Measurements from ENCODE around the gene DGKH.

DGKH gene, protein sequence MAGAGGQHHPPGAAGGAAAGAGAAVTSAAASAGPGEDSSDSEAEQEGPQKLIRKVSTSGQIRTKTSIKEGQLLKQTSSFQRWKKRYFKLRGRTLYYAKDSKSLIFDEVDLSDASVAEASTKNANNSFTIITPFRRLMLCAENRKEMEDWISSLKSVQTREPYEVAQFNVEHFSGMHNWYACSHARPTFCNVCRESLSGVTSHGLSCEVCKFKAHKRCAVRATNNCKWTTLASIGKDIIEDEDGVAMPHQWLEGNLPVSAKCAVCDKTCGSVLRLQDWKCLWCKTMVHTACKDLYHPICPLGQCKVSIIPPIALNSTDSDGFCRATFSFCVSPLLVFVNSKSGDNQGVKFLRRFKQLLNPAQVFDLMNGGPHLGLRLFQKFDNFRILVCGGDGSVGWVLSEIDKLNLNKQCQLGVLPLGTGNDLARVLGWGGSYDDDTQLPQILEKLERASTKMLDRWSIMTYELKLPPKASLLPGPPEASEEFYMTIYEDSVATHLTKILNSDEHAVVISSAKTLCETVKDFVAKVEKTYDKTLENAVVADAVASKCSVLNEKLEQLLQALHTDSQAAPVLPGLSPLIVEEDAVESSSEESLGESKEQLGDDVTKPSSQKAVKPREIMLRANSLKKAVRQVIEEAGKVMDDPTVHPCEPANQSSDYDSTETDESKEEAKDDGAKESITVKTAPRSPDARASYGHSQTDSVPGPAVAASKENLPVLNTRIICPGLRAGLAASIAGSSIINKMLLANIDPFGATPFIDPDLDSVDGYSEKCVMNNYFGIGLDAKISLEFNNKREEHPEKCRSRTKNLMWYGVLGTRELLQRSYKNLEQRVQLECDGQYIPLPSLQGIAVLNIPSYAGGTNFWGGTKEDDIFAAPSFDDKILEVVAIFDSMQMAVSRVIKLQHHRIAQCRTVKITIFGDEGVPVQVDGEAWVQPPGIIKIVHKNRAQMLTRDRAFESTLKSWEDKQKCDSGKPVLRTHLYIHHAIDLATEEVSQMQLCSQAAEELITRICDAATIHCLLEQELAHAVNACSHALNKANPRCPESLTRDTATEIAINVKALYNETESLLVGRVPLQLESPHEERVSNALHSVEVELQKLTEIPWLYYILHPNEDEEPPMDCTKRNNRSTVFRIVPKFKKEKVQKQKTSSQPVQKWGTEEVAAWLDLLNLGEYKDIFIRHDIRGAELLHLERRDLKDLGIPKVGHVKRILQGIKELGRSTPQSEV

DNA sequence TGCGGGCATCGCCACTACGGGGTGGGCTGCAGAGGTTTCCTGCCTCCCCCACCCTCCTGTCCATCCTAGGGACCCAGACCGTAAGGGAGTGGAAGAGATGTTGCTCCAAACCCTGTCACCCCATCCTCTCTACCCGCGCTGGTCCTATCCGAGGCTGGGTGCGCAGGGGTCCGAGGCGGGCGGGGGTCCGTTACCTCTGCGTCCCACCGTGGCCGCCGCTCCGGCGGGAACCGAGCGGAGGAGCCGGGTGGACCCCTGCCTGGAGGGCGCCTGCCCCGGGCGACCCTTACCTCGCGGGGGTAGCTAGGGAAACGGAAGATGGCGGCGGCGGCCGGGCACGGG is at the start of gene DGKH:
DGKH (plus strand) TSS at position 307 of the 342 bp plus-strand sequence. CDS start 126 bp downstream, outside the sequence.
- DNase-seq, result no peak

DNA sequence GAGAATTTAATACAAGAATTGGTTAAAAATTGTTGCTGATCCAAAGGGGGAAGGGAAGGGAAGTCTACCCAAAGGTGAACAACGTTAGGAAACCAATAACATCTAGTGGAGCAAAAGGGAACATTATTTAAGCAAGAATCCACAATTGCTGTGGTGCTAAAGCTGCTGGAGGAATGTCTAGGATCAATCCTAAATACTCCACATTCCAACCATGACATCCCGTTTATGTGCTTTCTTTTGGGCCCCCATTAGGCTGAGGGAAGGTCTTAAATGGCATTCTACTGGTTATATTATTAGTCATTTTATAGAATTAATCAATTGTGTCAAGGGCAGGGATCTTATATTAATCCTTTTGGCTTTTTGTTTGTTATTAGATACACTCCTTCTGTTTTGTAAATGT is 47.6 kb upstream of the DGKH start:
- no peak for DNase-seq

DNA sequence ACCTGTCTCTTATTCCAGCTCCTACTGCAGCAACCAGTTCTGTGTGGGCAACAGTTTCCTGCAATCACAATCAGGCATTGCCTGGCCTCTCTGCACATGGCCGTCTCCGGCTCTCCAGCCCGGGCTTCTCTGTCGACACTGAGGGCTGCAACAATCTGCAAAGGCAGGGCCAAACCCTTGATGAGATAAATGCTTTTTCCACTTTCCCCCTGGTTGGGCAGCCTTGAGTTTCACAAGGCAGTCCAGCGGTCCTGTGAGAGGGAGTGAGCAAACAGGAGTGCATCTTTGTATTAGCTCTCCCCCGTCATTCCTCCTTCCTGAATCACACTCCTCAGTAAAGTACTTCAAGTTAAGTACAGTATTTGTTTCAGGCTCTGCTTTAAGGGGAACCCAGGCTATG is 46.9 kb upstream of the DGKH start:
- no peak for DNase-seq

DNA sequence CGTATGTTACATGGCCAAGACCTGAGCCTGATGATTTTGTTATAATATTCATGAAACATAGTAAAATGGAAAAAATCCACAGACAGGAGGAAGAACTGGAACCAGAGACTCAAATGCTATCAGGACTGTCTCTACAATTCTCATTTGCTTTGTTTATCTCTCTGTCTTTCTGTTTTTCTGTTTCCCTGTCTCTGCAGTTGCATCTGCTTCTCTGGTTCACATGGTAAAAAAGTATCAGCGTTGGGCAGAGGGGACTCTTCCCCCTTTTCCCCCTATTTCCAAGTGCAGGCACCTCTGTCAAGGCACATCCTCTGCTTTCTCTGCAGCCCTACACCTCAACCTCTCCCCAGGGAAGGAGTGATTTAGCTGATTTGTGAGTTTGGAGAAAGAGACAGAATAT is 46.4 kb upstream of the DGKH start:
- DNase-seq, result no peak

DNA sequence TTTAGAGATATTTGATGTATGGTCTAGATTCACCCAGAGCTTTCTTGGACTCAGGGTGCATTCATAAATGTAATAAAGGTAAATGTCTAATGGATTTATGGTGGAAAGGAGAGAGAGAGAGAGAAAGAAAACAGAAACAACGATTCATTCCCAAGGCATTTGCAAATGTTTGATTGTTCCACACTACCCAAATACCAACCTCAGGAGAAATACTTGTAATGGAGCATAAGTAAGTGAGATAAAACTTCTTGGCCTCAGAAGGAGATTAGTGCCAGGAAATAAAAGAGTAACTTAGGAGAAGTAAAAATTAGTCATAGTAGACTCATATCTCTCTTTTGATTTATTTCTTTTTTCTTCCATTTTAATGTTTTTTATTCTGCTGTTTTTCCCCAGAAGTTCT is 40.6 kb upstream of the DGKH start:
- DNase-seq, result no peak

DNA sequence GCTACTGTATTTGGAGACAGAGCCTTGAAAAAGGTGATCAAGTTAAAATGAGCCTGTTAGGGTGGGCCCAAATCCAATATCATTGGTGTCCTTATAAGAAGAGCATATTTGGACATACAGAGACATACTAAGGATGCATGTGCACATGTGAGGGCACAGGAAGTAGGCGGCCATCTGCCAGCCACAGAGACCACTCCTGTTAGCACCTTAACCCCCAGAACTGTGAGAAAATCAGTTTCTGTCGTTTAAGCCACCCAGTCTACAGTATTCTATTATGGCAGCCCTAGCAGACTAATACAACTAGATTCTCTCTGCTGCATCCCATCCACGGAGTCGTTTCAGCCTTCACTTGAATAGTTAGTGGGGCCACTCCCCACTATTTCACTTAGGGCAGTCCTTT is 39.4 kb upstream of the DGKH start:
- DNase-seq, result no peak

DNA sequence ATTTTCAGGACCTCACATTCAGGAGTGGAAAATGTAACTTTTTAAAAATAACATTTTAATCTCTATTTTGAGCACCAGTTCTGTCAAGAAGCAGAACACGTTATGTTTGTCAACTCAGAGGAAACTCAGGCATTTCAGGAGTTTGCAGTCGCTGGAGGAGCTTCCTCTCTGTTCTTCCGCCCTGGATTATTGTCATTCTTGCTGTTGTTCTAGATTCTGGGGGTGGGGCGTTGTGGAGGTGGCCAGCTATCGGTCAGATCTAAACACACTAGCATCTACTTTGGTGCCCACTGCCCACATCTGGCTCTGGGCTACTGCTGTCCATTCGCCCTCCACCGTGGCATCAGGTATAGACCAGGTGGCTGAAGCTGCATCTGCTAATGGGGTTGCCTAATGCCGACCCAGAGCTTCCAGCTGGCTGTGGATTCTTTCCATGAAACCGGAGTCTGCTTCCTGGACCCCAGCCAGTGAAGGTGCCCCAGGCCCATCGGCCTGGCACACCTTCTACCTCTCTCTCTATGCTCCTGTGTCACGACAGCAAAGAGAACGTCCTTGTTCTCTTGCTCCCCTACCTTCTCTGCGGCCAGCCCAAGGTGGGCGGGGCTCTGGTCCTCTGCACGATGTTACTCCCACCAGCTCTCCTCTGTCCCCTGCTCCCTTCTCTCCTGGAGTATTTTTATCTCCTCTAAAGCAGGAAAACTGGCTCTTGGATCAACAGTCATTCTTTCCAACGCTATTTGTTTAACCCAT is 36.7 kb upstream of the DGKH start:
- DNase-seq, result no peak

DNA sequence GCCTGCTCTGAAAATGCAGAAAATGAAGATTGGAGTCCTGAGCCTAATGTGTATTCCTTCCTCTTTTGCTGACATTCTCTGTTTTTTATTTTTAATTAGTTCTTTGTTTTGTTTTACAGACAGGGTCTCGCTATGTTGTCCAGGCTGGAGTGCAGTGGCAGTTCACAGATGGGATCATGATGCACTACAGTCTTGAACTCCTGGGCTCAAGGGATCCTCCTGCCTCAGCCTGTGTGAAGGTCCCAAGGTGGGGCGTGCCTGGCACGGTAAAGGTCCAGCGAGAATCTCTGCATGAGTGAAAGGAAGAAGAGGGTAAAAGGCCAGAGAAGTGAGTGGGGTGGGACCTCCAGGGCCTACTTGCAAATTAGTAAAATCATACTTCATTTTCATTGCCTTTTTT is 34.3 kb upstream of the DGKH start:
- no peak for DNase-seq

DNA sequence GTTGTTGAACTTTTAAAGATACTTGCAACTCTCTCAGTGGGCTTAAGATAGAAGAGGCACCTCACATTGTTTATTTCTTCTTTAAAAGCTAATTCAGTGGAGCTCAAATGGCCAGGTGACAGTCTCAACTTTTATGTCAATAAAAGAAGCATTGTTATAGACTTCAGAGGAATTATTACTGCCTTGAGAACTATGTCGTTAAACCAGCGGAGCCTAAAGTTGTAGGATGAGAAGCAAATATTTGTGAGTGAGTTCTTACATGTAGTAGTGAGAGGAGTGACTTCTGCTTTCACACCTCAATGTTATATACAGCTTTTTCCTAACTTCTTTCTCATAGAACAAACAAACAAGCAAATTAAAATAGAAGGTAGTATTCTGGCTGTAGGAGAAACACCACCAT is 31.2 kb upstream of the DGKH start:
- no peak for DNase-seq

DNA sequence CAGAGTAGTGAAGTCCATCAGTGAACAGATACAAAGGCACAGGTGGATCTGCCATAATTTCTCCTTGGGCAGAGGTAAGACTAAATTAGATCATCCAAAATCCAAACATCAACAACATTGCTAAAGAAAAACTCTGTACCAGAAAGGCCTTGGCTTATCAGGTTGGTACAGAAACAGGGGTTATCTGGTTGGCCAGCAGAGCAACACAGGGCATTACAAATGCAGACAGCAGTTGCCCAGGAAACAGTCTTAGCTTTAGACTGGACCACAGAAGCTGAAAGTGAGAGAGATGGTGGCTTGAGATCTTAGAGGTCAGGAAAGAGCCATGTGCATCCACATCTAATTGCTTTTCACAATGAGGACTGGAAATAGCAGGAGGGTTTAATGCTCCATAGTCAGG is 26.6 kb upstream of the DGKH start:
- peak; percentile 71 for DNase-seq

DNA sequence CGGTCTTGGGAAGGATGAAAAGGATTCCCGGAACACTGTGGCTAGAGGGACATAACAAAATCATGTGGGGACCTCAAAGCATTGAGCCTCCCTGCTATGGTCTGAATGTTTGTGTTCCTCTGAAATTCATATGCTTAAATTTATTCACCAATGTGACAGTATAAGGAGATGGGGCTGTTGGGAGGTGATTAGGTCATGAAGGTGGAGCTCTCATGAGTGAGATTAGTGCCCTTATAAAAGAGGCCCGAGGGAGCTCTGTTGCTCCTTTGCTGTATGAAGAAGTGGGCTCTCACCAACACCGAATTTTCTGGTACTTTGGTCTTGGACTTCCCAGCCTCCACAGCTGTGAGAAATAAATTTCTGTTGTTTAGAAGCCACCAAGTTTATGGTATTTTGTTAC is 26.1 kb upstream of the DGKH start:
- DNase-seq, result no peak

DNA sequence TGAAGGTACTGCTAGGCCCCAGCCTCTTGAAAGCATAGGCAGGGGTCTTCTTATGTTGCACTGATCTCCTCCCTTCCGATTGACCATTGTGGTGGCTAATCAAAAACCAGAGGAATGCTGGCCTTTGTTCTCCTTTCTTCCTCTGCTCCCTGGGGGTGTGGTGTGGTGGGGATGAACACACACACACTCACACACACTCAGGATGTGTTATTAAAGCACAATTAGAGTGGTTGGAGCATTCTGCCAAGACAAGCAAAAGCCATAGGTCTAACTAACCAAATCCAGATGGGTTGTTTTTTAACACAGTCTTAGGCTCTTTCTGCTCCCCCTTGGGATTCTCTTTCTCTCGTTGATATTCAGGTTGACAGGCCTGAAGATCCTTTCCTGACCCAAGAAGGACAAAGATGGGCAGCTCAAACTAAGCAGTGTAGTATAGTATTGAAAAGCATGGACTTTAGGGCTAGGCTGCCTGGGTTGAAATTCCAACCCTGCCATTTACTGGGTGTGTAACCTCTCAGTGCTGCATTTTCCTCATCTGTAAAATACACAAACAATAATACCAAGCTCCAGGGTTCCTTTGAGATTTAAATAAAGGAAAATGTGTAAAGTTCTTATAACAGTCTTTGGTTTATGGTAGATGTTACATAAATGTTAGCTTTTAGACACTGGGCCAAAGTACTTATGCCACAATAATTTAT is 25.5 kb upstream of the DGKH start:
- no peak for DNase-seq

DNA sequence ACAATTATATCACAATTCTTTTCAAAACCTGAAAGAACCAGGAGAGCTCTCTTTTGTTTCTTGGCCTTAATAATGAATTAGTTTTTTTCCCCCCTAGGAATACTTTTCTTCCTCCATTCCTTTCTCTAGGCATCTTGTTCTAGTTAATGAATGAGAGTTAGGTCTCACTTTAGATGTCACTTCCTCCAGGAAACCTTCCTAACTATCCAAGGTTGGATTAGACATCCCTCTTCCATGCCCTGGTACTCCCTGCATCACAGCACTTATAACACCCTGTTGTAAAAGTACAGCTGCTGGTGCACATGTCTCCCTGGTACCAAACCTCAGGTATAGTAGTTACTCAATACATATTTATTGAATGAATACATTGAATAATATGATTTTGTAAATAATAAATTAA is 21.2 kb upstream of the DGKH start:
- DNase-seq, result no peak

DNA sequence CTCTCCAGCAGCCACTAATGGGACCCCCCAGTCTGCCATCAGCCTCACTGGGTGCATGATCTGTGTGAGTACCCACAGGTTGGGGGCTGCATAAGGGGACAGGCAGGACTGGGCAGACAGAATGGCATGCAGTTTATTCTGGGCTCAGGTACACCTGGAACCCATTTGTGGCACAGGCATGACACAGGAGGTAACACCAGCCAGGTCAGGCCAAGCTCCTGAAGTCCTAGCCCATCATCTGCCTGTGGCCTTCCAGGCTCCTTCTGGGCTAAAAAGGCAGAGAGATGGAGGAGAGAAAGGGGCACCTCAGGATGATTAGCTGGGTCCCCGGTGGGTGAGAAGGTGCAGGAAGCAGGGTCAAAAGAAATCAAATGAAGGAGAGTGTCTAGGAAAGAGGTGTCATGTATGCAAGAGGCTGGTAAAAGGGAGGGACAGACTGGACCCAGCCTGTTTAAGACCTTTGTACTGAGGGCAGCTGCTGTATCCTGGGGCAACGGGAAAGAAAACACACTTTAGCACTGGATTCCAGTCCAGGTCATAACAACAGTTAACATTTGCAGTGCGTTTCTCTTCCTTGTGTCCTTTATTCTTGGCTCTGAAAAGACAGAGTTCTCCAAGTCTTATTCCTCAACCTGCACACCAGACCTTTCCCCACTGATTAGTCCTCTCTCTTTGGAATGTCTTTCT is 20.2 kb upstream of the DGKH start:
- DNase-seq, result no peak

DNA sequence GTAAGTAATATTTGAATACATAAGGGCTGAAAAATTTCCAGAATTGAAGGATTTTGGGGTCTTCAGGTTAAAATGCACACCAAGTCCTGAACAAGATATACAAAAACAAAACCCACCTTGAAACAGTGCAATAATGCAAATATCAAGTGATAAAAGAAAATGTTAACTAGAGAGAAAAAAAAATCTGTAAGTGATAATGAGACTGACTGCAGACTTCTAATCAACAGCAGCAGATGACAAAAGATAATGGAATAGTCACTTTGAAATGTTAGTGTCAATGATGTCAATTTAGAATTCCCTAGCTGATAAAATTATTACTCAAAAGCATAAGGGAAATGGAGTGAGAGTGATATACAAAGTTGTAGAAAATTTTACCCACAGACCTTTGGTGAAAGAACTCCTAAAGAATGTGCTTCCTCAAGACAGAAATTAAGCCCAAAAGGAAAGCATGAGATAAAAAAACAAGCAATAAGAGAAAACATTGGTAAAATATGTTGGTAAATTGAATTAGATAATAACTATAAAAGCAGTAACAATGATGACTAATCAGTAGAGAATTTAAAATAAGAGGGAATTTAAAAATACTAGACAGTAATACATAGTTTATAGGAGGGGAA is 12.4 kb upstream of the DGKH start:
- no peak for DNase-seq

DNA sequence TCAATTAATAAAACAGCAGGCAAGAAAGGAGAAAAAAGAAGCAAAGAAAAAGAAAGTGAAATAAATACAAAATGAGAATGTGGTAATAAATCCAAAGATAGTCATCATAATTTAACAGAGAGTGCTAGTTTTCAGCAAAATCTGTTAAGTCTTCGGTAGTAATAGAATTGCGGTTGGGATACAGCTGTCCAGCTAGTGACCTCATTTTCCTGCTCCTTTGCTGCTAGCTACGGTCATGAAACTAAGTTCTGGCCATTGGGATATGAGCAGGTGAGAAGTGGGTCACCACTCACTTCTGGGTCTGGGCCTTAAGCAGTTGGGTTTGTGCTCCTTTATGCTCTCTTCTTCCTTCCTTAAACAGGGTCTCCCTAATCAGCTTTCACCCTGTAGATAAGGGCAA is 11.7 kb upstream of the DGKH start:
- DNase-seq, result no peak

DNA sequence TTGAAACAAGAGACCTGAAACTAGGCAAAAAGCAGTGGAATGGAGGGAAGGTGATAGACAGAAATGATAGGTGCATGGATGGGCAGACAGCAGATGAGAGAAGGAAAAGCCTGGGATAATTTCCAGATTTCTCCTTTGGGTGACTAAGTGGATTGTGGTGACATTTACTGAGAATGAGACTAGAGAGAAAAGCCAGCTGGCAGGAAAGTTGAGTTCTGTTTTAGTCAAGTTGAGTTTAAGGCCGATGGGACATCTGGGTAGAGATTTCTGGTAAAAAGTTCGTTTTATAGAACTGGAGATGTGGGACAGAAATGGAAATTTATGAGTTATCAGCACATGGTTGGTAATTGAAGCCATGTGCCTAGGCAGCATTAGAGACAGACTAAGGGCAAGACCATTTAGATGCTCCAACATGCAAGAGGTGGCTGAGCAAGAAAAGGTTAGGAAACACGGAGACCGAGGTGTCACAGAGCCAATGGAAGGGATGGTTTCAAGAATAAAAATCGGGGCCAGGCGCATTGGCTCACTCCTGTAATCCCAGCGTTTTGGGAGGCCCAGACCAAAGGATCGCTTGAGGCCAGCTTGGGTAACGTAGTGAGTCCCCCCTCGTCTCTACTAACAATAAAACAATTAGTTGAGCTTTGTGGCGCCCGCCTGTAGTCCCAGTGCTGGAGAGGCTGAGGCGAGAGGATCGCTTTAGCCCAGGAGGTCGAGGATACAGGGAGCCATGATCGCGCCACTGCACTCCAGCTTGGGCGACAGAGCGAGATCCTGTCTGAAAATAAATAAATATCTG is 9.6 kb upstream of the DGKH start:
- DNase-seq, result no peak

DNA sequence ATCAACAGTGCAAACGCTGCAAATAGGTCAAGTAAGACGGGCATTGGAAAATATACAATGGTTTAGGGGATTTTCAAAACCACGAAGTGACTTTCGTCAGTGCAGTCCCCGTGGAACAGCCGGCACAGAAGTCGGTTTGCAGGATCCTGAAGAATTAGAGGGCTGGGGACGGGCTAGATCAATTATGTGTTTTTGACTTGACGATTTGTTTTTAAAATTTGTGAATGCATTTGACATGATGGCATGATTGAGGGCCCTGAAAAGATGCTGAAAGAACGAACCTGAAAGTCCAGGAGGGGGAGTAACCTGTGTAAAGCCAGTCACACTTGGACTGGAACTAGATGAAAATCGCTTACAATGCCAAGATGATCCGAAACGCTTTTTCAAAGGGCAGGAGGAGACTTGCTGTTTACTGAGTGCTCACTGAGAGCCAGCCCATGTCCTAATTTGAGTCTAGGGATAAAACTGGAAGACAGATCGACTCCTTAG is 8.9 kb upstream of the DGKH start:
- DNase-seq, result peak; percentile 58

DNA sequence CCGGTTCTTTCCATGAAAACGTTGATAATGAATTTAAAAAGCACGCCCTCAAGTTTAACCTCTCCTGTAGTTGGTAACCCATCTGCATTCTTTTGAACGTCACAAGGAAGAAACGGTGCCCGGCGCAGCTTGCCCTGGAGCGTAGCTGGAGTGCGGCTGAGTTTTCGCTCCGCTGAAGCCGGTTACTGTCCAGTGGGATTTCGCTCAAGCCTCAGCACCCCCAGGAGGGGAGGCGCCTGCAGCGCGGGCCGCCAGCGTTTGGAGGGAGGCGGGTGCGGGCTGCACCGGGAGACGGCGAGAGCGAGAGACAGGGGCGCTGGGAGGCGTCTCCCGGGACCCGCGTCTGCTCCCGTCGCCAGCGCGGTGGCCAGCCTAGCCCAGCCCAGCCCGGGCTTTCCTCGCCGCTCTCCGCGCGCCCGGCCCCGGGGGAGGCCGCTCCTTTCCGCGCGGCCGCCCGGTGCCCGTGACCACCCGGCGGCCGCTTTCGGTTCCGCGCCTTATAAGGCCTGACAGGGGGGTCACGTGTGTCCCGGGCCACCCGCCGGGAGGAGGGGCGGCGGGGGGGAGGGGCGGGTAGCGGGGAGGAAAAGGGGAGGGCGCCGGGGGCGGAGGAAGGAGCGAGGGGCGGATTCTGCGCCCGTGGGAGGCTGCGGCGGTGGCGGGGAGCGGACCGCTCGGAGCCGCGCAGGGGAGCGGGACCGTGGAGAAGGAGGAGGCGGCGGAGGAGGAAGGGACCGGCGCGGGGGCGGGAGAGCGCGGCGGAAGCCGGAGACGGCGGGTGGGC is 8.3 kb upstream of the DGKH start:
- peak; percentile 82 for DNase-seq

DNA sequence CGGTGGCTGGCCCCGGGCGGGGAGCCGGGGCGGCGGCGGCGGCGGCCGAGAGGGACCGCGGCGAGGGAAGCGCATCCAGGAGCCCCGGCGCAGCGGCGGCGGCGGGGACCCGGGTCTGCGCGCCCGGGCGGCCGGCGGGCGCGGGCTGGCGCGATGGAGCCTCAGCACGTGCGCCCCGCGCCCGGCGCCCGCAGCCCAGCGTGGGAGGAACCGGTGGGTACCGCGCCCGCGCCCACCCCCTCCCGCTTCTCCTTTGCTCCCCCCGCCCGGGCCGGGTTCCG is 7.8 kb upstream of the DGKH start:
- DNase-seq, result no peak

Measured in hematopoietic multipotent progenitor cell treated with erythropoietin and hydrocortisone succinate and interleukin-3 and kit ligand, for 6 days (in vitro differentiated cells).